NCI-H82 treated with DMSO at 0.1 percent for 48 hours (cell line): ENCODE results near the gene TMEM108.
A peak's percentile ranks its signal among the peaks of the same experiment; 100 is the strongest.

Source experiments
- DNase-seq: peaks from one replicate; lab custom pipeline; 2025; ENCODE audit not compliant: unreplicated experiment; lab: John Stamatoyannopoulos, UW

TMEM108 gene

GRCh38 chr3:133054586-133054985 lies 16.4 kb downstream of the TMEM108 start:
- no peak for DNase-seq

GRCh38 chr3:133055339-133055738 lies 17.1 kb downstream of the TMEM108 start:
- no peak for DNase-seq

DNA sequence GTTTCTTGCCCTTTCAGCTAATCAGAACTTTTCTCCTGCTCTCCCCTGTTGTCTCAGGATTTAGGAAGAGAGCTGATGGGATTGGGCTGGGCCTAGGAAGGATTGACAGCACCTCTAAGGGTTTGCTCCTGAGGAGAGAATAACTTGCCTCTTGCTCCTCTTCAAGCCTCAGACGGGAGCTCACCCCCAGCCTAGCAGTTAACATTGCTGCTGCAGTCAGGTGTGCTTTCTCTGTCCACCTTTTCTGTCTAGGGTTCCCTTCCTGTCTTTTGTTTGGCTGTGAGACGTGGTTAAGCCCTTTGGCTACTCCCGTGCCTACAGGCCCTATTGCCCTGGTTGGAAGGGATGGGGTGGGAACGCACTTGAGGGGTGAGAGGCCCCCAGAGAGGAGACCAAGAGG lies 20.1 kb downstream of the TMEM108 start:
- no peak for DNase-seq

GRCh38 chr3:133058831-133059230 lies 20.6 kb downstream of the TMEM108 start:
- no peak for DNase-seq

- no peak for DNase-seq
Measured at GRCh38 chr3:133065193-133065961, 27.2 kb downstream of the TMEM108 start.

GRCh38 chr3:133066026-133066425 lies 27.8 kb downstream of the TMEM108 start:
- no peak for DNase-seq

GRCh38 chr3:133069556-133070286 lies 31.5 kb downstream of the TMEM108 start:
- no peak for DNase-seq

- DNase-seq, result no peak
Measured at GRCh38 chr3:133074977-133075376, 36.8 kb downstream of the TMEM108 start.

- no peak for DNase-seq
Measured at GRCh38 chr3:133077688-133078087, 39.5 kb downstream of the TMEM108 start.

- DNase-seq, result no peak
Measured at GRCh38 chr3:133079621-133080020, 41.4 kb downstream of the TMEM108 start.

DNA sequence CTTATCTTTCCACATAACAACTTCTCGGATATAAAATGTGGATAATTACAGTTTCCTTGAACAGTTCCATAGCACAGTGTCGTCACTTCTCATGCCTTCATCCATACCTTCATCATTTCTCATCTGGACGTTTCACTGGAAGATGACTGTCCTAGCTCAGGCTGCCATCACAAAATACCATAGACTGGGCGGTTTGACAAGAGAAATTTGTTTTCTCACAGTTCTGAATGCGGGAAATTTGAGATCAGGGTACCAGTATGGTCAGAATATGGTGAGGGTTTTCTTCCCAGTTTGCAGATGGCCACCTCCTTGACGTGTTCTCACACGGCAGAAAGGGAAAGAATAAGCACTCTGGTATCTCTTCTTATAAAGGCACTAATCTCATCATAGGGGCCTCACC lies 42.8 kb downstream of the TMEM108 start:
- DNase-seq, result no peak

DNA sequence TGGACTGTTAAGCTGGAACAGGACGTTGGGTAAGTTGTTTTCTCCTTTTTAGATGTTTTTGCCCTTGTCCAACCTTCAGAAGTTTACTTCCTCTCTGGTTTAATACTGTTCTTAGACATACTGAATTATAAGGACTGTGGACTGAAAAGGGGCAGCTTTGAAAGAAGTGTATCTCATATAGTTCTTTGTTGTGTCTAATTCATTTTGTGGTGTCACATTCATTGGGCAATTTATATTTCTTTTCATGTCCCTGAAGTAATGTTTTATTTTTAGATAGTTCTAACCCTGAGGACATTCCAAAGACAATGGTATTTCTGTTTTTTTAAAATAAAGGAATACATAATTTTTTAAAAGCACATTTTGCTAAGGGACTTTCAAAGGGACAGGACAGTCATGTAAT lies 45.2 kb downstream of the TMEM108 start:
- no peak for DNase-seq

DNA sequence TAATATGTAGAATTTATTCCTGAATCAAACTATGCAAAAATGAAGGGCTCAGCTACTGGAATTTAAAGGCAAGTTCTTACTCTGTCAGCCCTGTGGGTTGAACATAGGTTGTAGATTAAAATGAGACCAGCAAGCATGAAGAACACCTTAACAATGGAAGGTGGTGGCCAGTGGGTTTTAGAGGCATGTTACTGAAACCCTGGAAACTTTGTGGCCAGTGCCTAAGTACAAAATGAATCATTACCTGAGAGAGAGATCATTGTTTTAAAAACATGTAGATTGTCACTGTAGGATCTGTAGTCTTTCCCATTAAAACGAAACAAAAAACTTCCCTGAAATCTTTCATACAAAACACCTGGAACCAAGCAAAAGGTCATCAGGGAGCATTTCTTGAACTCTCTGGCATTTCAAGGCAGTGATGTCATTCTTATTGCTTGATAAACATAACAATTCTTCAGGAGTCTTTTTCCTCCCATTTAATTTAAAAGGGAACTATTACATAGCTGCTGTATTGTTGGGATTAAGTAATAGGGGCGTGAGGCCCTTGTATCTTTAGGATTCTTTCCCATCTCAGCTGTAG lies 51.8 kb downstream of the TMEM108 start:
- no peak for DNase-seq

DNA sequence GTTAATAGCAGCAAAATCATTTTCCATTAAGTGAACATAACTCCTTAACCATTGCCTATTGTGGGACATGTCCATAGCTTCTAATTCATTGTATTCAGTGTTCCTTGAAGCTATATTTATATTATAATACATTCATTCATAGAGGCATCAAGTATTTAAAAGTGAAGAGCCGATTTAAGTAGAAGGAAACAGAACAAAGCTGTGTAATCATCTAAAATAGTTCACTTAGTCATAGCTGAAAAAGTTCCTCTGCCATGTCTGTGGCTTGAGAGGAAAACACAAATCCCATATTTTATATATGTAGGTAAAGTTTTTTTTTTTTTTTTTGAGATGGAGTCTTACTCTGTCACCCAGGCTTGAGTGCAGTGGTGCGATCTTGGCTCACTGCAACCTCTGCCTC lies 54.5 kb downstream of the TMEM108 start:
- no peak for DNase-seq

GRCh38 chr3:133093366-133093765 lies 55.2 kb downstream of the TMEM108 start:
- DNase-seq, result no peak

GRCh38 chr3:133096900-133097613 lies 58.9 kb downstream of the TMEM108 start:
- peak; percentile 57 for DNase-seq

DNA sequence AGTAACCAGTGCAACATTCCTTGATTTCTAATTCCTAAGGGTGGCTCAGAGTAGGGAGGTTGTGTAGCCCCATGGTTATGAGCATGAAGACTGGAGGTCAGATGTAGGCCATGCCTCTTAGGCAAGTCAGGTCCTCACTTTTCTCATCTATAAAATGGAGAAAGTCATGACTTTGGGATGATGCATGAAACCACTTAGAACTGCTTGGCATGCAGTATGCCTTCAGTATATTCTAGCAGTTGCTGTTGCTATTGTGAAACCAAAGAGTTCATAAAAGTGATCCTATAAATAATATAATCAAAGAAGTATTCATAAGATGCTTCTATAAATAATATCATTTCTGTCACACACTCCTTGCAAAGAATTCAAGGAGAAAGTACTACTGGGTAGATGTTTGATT lies 65.5 kb downstream of the TMEM108 start:
- no peak for DNase-seq

- no peak for DNase-seq
Measured at GRCh38 chr3:133106169-133106568, 68.0 kb downstream of the TMEM108 start.

- no peak for DNase-seq
Measured at GRCh38 chr3:133112666-133113065, 74.5 kb downstream of the TMEM108 start.

DNA sequence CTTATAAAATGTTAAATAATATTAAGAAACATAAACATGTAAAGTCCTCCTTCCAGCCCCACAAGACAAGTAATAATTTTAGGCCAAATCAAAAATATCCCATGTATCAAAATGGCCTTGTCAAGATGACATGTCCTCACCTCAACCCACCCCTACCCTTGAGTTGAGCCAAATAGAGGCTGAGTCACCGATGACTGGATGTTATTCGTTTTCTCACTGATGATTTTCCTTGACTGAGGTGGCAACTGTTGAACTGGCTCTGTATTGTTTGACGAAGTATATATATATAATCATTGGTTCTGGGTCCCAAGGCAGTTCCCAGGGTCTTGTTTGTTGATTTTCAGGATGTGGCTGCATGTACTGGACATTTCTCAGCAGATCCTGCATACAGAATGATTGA lies 75.3 kb downstream of the TMEM108 start:
- DNase-seq, result no peak

- no peak for DNase-seq
Measured at GRCh38 chr3:133113927-133114597, 75.9 kb downstream of the TMEM108 start.
